Nephron (organoid): ENCODE data around the gene TFAP2A.

Experiments used
- H3K27ac Mint-ChIP-seq, 3 experiments: 2 replicates each; pipeline ENCODE4 v1.8.0; 2020; ENCODE audit warnings: mixed read lengths in 3 of 3, mild to moderate bottlenecking in 2 of 3, moderate library complexity in 1 of 3
- H3K27me3 Mint-ChIP-seq: 2 replicates; pipeline ENCODE4 v1.8.0; 2021; ENCODE audit warnings: low read depth, mild to moderate bottlenecking, moderate library complexity, mixed read lengths
- H3K36me3 Mint-ChIP-seq: 2 replicates; pipeline ENCODE4 v1.8.0; 2020; ENCODE audit warnings: low read depth, mixed read lengths
- H3K4me1 Mint-ChIP-seq: 2 replicates; pipeline ENCODE4 v1.8.0; 2020; ENCODE audit warnings: mixed read lengths
- H3K4me3 Mint-ChIP-seq, 3 experiments: 2 replicates each; pipeline ENCODE4 v1.8.0; 2020; ENCODE audit warnings: mild to moderate bottlenecking in 3 of 3, mixed read lengths in 3 of 3, moderate library complexity in 2 of 3
- H3K9me3 Mint-ChIP-seq: 2 replicates; pipeline ENCODE4 v1.8.0; 2020; ENCODE audit warnings: mixed read lengths
- TF ChIP-seq, protein P1 (sequence below), 3 experiments: fragments of 200-600 bp; sonication (generic); IDR thresholded peaks; one replicate each; pipeline ENCODE4 v1.5.0; 2021; ENCODE audit warnings: antibody characterized with exemption in 3 of 3; ENCODE audit not compliant: unreplicated experiment in 3 of 3

The TFAP2A gene

DNA sequence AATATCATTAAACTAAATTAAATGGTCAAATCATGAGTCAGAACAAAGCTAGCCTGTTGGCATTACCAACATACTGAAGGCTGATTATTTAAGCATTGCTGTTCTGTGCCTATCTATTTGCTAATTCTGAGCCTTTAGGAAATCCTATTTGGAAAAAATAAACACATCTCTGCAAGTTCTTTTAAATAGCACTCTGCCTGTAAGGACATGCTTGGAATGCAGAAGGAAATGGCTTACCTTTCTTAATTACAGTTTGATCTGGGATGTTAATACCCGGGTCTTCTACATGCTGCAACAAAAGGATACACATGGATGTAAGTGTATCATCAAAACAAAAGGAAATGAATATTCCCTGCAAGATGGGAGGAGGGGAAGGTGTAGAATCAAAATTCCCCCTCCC, 8.3 kb downstream of the TFAP2A start:
- peak overlapping the region in 2 of 3 experiments; percentile 40 to 70 for H3K4me3 Mint-ChIP-seq
- peaks cover 5% of the 10 kb centered on the region for H3K36me3 Mint-ChIP-seq
- TF ChIP-seq, protein P1, sequence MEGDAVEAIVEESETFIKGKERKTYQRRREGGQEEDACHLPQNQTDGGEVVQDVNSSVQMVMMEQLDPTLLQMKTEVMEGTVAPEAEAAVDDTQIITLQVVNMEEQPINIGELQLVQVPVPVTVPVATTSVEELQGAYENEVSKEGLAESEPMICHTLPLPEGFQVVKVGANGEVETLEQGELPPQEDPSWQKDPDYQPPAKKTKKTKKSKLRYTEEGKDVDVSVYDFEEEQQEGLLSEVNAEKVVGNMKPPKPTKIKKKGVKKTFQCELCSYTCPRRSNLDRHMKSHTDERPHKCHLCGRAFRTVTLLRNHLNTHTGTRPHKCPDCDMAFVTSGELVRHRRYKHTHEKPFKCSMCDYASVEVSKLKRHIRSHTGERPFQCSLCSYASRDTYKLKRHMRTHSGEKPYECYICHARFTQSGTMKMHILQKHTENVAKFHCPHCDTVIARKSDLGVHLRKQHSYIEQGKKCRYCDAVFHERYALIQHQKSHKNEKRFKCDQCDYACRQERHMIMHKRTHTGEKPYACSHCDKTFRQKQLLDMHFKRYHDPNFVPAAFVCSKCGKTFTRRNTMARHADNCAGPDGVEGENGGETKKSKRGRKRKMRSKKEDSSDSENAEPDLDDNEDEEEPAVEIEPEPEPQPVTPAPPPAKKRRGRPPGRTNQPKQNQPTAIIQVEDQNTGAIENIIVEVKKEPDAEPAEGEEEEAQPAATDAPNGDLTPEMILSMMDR (IDR thresholded peaks at IDR 0.05; ENCODE audit: unreplicated experiment in 3 of 3) = no peak
- peaks cover 10% of the 10 kb centered on the region for H3K9me3 Mint-ChIP-seq
- H3K27ac Mint-ChIP-seq = no peak overlapping the region
- peaks cover 99% of the 10 kb centered on the region for H3K27me3 Mint-ChIP-seq
- H3K4me1 Mint-ChIP-seq = peaks cover 24% of the 10 kb centered on the region

DNA sequence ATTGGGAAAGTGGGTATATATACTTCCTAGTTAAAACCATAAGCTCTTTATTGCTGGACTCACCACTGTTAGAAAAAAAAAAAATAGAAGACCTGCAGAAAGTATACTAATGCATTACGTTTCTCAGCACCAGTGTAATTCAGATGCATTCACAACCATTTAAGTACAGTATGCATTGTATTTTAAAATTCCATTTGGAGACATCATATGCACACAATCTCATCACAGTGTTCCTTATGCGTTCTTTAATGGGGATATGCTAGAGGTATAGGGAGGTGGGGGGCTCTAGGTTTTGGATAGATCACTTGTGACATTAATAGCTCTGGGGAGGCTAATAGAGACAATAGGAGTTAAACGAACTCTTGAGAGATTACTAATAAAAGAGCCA, 9.4 kb downstream of the TFAP2A start:
- peaks cover 10% of the 10 kb centered on the region for H3K9me3 Mint-ChIP-seq
- H3K27ac Mint-ChIP-seq = peak overlapping the region in 2 of 3 experiments; percentile 10 to 11
- TF ChIP-seq, protein P1 (IDR thresholded peaks at IDR 0.05; ENCODE audit: unreplicated experiment in 3 of 3) = no peak
- H3K4me3 Mint-ChIP-seq = peak overlapping the region; percentile 56 to 92 (median 67)
- peaks cover 5% of the 10 kb centered on the region for H3K36me3 Mint-ChIP-seq
- H3K4me1 Mint-ChIP-seq = peaks cover 14% of the 10 kb centered on the region
- peaks cover 99% of the 10 kb centered on the region for H3K27me3 Mint-ChIP-seq

DNA sequence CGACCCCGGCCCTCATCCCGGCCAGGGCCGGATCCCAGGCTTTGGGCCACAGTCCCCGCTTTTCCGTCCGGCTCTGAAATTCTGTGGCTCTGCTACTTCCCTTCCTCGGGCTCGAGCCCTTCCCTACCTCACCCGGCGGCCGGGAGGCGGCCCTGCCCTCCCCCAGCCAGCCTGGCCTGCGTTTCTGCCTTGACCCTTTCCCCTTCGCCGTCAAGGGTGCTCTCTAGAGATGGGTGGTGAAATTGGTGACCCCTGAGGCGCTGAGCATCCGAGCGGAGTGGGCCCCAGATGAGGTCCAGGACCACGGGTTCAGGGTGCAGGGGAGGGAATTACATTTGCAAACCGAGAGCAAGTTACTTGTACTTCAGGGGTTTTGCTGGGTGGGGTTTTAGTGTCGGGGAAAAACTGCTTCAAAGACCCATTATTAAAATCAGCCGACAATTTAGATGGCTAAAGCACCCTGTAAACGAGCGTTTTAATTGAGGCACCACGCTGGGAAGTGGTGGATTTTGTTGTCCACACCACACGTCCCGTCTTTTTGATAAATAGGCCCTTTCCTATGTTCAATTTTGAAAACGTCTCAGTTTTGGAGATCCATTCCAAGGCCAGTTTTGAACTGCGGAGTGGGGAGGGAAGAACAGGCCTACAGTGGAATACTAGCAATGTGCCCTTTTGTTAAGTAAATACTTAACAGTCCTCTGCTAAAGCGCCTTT, 9.9 kb downstream of the TFAP2A start:
- Mint-ChIP-seq H3K27me3 (peaks cover 99% of the 10 kb centered on the region), H3K9me3 (peaks cover 7% of the 10 kb centered on the region), H3K4me3 (peak overlapping the region; percentile 91 to 92 (median 92)), H3K27ac (peak overlapping the region in 2 of 3 experiments; percentile 82 to 92), H3K36me3 (peaks cover 5% of the 10 kb centered on the region), H3K4me1 (peaks cover 9% of the 10 kb centered on the region)
- TF ChIP-seq, protein P1 (IDR thresholded peaks at IDR 0.05; ENCODE audit: unreplicated experiment in 3 of 3) = no peak

DNA sequence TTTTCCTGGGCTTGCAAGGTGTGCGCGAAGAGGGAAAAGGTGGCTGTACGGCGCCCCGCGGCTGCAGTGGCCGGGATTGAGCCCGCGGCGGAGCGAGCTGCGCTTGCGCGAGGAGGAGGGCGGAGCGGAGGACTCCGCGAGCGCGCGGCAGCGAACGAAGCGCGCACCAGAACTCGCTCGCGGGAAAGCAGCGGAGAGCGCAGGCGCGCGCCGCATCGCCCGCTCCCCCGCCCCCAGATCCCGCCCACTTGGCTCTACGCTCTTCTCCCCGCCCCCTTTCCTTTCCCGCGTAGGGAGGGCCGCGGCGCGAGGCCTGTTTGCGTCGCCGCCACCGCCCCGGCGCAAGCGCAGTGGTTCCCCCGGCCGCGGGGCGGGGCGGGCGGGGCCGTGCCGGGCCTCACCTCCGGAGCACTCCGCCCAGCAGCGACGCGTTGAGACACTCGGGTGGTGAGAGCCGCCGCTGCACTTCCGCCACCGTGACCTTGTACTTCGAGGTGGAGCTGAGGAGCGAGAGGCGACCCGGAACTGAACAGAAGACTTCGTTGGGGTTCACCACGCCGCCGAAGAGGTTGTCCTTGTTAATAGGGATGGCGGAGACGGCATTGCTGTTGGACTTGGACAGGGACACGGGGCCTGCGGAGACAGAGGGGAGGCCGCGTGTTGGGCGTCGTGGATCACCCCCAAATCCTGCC, 10.6 kb downstream of the TFAP2A start:
- Mint-ChIP-seq H3K36me3 (peaks cover under 1% of the 10 kb centered on the region), H3K27me3 (peaks cover 99% of the 10 kb centered on the region), H3K27ac (peak overlapping the region in 2 of 3 experiments; percentile 82 to 92), H3K4me3 (peak overlapping the region; percentile 91 to 92 (median 92)), H3K4me1 (peaks cover 9% of the 10 kb centered on the region), H3K9me3 (peaks cover 4% of the 10 kb centered on the region)
- TF ChIP-seq, protein P1 (IDR thresholded peaks at IDR 0.05; ENCODE audit: unreplicated experiment in 3 of 3) = peak; percentile 52 to 61 (median 56)

DNA sequence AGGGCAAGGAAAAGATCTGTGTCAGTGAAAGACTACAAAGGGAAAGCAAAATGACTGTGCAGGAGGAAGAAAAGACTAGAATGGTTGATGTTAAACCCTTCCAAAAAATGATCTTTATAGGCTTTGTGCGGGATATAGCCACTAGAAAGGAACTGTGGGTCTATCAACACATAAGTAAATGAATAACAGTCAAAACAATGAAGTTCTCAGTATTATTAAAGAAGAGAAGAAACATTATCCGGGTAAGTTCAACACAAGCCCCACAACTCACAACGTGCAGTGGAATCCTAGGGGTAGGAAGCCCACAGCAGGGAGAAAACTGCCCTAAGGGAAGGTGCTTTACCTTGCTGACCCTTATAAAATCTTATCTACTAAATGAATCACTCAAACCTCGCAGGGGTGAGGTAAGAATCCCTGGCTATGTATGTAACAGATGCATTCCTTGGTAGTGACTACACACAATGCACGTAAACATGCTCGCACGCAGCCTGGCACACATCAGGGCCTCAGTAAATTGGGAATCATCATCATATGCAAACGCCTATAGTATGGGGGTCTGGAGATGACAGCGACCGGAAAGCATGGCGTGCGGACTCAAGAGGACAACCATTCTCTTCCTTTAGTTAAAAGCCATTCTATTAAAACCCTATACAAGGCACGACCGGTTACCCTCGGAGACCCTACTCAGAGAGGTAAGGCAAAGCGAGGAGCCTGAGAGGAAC, 11.3 kb downstream of the TFAP2A start:
- TF ChIP-seq, protein P1 (IDR thresholded peaks at IDR 0.05; ENCODE audit: unreplicated experiment in 3 of 3) = no peak
- Mint-ChIP-seq H3K27ac (peak overlapping the region in 2 of 3 experiments; percentile 57 to 71), H3K27me3 (peaks cover 99% of the 10 kb centered on the region), H3K4me1 (peaks cover 9% of the 10 kb centered on the region), H3K36me3 (no peaks in the 10 kb centered on the region), H3K9me3 (peaks cover 4% of the 10 kb centered on the region), H3K4me3 (peak overlapping the region; percentile 90 to 92 (median 91))
